GOT3 (cell line): Measurements from ENCODE around the gene SELPLG.
"Not testable (repeated sequence)": the region's sequence is repeated elsewhere in the genome, so short reads cannot be mapped to it uniquely, and the experiment has no call there.

ENCODE experiments used
- DNase-seq: peaks from one replicate; lab custom pipeline; 2025; ENCODE audit warnings: mixed read lengths; lab: John Stamatoyannopoulos, UW

The SELPLG gene

GRCh38 chr12:108655812-108656175, 22.1 kb upstream of the SELPLG start:
- not testable (repeated sequence) for DNase-seq

- DNase-seq: not testable (repeated sequence)
These were observed 20.9 kb upstream of the SELPLG start for GRCh38 chr12:108654622-108655021.

DNA sequence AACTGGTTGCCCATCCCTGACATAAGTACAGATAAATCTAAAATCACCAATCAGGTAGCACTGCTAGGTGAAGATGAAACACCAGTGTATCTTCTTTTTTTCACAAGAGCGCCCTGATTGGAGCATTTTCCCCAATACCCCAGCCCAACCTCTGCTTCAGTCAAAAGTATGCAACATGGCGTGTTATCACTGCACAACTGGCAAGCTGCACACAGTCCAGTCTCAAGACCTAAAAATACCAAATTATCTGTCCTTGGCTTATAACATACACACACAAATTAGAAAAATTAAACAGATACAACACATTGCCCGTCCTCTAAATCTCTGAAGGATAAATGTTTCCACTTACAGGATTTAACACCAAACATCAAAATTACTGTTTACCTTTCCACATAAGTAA, 20.2 kb upstream of the SELPLG start:
- DNase-seq: no peak

DNA sequence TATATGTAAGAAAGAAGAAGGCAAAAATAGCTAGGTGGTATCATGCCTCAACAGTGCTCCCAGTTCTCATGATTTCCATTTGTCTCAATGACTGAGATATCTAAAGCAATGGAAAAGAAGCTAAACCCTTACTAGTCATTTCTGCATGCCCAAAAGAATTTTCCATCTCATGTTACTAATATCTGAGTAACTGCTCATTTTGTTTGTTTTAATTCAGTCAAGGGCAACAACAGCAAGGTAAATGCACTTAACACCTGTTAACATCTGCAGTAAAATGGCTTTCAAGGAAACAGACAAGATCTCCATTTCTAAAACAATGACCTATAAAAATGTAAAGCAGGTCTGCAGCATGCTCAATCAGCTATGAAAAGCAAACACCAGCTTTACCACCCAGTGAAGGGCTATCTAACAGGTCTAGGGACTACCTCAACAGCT, 19.4 kb upstream of the SELPLG start:
- no peak for DNase-seq

GRCh38 chr12:108650083-108650482, 16.4 kb upstream of the SELPLG start:
- no peak for DNase-seq

GRCh38 chr12:108649669-108650068, 16.0 kb upstream of the SELPLG start:
- no peak for DNase-seq

- DNase-seq: no peak
These were observed 15.4 kb upstream of the SELPLG start for GRCh38 chr12:108649126-108649525.

- no peak for DNase-seq
These were observed 14.7 kb upstream of the SELPLG start for GRCh38 chr12:108648371-108648770.

- DNase-seq: no peak
These were observed 14.0 kb upstream of the SELPLG start for GRCh38 chr12:108647585-108648287.

GRCh38 chr12:108646600-108647579, 13.2 kb upstream of the SELPLG start:
- no peak for DNase-seq

- DNase-seq: no peak
These were observed 12.2 kb upstream of the SELPLG start for GRCh38 chr12:108645686-108646599.

GRCh38 chr12:108644811-108645120, 11.1 kb upstream of the SELPLG start:
- DNase-seq: no peak

DNA sequence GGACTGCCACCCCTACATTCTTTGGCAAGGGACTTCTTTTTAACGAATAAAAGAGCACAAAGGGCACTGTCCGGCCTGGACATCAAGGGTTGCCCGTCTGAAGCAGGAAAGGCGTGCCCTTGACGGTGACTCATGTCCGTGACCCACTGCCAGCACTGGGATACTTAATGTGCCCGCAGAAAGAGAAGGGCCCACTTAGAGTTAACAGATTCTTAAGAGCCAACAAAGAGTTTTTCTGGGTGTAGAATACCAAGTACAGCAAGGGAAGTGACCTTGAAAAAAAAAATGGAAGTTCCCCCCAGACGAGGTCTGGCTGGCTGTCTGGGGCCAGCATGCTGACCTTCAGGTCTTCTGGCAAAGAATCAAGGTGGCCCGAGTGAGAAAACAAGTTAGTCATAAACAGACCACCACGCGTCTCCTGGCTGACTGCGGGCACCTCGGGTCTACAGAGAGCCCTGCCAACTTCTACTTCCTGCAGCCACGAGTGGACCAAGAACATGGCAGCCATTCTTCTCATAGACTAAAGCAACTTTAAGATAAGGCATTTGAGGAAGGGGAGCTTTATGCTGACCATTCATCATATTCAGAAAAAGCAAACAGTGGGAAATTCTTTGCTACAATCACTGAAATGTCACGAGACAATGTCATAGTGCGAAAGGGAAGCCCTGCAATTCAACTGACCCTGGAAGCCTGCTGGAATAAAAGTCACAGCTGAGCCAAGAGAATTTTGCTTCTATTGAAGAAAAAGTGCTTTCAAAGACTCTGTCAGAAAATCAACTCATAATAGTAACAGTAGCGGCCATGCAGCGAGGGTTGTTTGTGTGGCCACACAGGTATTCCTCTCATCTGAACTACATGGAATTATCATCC, 10.5 kb upstream of the SELPLG start:
- no peak for DNase-seq

GRCh38 chr12:108642899-108643654, 9.4 kb upstream of the SELPLG start:
- DNase-seq: no peak

DNA sequence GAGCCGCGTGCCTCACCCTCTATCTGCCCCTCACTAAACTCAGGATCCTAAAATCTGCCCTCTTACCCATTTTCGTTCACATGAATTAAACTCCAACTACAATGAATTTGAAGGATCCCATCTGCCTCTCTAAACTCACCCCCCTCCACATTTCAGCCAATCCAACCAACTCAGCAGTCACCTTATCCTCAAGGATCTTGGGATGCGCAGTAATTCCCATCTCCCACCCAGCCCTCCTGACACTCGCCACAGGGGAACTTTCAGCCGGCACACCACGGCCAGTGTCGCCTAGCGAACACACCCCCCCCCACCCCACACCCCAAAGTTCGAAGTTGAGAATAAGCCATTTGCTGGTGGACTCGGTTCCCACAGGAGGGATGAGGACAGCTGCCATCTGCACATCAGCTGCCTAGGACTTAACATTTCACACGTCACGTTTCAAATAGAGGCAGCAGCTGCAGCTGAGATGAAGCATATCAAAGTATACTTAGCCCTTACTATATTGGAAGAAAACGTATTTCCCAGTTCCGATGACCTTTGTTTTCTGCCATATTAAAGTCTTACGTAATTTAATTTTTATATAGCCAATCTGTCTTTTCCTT, 8.7 kb upstream of the SELPLG start:
- DNase-seq: no peak

- DNase-seq: no peak
These were observed 8.0 kb upstream of the SELPLG start for GRCh38 chr12:108641446-108642268.

GRCh38 chr12:108640802-108641445, 7.2 kb upstream of the SELPLG start:
- DNase-seq: no peak

DNA sequence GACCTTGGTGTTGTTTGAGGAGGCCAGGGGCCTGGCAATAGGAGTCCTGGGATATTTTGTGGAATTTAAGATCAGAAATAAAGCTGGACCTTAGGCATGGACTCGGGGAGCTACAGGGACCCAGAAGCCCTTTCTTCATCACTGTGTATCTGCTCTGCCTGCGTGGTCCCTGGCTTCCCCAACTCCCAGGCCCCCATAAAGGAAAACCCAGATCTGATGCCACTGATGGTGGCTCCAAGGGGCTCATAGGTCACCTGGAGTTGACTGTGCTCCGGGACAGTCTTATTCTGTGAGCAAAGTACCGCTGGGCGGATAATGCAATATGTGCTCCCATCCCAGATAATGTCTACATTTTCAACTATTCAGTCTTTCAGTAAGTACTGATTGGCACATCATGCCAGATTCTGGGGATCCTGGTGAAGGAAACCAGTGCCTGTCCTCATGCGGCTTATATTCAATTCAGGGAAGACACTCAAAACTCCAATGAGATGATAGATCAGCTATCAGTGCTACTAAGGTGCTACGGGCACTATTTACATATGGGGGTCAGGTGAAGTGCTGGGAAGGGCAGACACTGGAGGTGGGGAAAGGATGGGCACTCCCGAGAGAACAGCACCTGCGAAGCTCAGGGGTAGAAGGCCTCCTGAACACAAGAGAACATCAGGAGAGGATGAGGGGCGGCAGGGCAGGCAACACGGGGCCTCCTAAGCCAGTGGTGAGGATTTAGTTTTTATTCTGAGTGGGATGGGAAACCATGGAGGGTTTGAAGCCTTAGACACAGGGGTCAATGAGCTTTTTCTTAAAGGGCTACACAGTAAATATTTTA, 5.5 kb upstream of the SELPLG start:
- DNase-seq: no peak
